Measurements from ENCODE around the gene GNMT. TPM values are rescaled to one million over a fixed set of nuclear protein-coding genes. Genes with fewer than 3 reads are reported as not detected.
A peak's percentile ranks its signal among the peaks of the same experiment; 100 is the strongest.

Gene GNMT
- total RNA-seq, 2 experiments from 2014 or later: 0.25 to 0.38 TPM

- ATAC-seq (no peak), DNase-seq (no peak)
- Mint-ChIP-seq H3K36me3 (ENCODE audit: low read depth) (no peaks in the 10 kb centered on the region), H3K27ac (no peak overlapping the region), H3K27me3 (no peaks in the 10 kb centered on the region), H3K4me1 (ENCODE audit: low read depth) (peaks cover 8% of the 10 kb centered on the region), H3K4me3 (no peak overlapping the region), H3K9me3 (no peaks in the 10 kb centered on the region)
- ChIA-PET CTCF (interaction anchor here (0.9 to 1.0 kb wide), 2 partner anchors 57 to 186 kb away, joined by 4 to 7 read pairs; no protein-coding TSS in a partner anchor), POLR2A (interaction anchor here (1.3 kb wide), 1 partner anchor 12 kb away, joined by 3 read pairs; no protein-coding TSS in a partner anchor)
- intact Hi-C loops (cut with micrococcal nuclease): no loop called here
- TF ChIP-seq CTCF (IDR thresholded peaks at IDR 0.05): no peak
These were observed 2.4 kb upstream of the GNMT start for GRCh38 chr6:42958125-42958524.

DNA sequence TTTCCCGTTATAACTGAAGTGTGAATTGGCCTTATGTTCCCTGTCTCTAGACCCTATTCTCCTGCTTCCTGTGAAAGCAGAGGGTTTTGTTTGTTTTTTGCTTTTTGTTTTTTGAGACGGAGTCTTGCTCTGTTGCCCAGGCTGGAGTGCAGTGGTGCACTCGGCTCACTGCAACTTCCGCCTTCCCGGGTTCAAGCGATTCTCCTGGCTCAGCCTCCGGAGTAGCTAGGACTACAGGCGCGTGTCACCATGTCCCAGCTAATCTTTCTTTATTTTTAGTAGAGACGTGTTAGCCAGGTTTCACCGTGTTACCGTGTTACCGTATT lies 674 bp upstream of the GNMT start:
- POLR2A ChIA-PET: interaction anchor here (0.6 kb wide), 1 partner anchor 8 kb away, joined by 3 read pairs; no protein-coding TSS in a partner anchor

DNA sequence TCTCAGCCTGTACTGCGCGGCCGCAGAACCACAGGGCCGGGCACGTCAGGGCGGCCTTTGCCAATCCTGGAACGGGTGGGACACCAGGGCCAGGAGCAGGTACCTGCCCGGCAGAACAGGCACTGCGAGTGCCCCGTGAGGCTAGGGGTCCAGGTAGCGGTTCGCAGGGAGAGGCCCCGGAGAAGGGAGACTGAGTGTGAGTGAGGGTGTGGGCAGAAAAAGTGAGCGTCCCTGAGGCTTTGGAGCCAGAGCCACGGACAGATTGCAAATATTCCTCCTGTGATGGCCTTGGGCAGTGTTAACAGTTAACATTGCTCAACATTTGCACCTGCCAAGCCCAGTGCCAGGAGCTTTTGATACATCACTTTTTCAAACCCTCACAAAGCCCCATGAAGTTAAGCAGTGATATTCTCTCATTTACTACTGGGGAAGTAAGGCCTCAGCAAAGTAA lies 491 bp downstream of the GNMT start:
- DNase-seq: no peak
- H3K4me3 Mint-ChIP-seq: peak overlapping the region; percentile 54
- ATAC-seq: no peak
- H3K27ac Mint-ChIP-seq: no peak overlapping the region
- ChIA-PET POLR2A (interaction anchor here (1.1 kb wide), 1 partner anchor 19 kb away, joined by 4 read pairs; the partner anchor contains the start of gene PEX6), CTCF (interaction anchor here (1.1 kb wide), 1 partner anchor 10 kb away, joined by 3 read pairs; no protein-coding TSS in a partner anchor)
- H3K36me3 Mint-ChIP-seq (ENCODE audit: low read depth): peaks cover 2% of the 10 kb centered on the region
- intact Hi-C loops (cut with micrococcal nuclease): no loop called here
- H3K4me1 Mint-ChIP-seq (ENCODE audit: low read depth): peaks cover 8% of the 10 kb centered on the region
- no peaks in the 10 kb centered on the region for H3K9me3 Mint-ChIP-seq
- TF ChIP-seq CTCF (IDR thresholded peaks at IDR 0.05): no peak
- no peaks in the 10 kb centered on the region for H3K27me3 Mint-ChIP-seq

More for the DNA sequence above, 674 bp upstream of the GNMT start:
- no peak overlapping the region for H3K27ac Mint-ChIP-seq
- DNase-seq (no peak), ATAC-seq (no peak)
- no peaks in the 10 kb centered on the region for H3K27me3 Mint-ChIP-seq
- CTCF ChIA-PET: no interaction called here
- H3K4me3 Mint-ChIP-seq: no peak overlapping the region
- H3K9me3 Mint-ChIP-seq: no peaks in the 10 kb centered on the region
- intact Hi-C loops (cut with micrococcal nuclease): no loop called here
- no peak for TF ChIP-seq CTCF (IDR thresholded peaks at IDR 0.05)
- H3K36me3 Mint-ChIP-seq (ENCODE audit: low read depth): no peaks in the 10 kb centered on the region
- H3K4me1 Mint-ChIP-seq (ENCODE audit: low read depth): peaks cover 8% of the 10 kb centered on the region

DNA sequence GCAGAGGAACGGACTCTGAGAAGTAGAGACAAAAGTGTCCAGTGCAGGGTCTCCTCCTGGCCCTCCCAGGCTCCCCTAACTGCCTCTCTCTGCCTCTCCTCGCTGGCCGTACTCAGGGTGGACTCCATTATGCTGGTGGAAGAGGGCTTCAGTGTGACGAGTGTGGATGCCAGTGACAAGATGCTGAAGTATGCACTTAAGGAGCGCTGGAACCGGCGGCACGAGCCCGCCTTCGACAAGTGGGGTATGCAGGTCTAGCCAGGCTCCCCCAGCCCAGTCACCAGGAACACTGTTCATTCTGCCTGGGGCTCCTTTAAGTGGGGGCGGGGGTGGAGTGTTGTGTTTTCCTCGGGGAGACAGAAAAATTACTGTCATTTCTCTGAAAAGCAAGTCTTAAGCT lies 1.5 kb downstream of the GNMT start:
- H3K4me1 Mint-ChIP-seq (ENCODE audit: low read depth): peaks cover 8% of the 10 kb centered on the region
- no peak overlapping the region for H3K4me3 Mint-ChIP-seq
- no peak for TF ChIP-seq CTCF (IDR thresholded peaks at IDR 0.05)
- CTCF ChIA-PET: interaction anchor here (1.3 kb wide), 1 partner anchor 59 kb away, joined by 4 read pairs; the partner anchor contains the start of gene RRP36
- H3K27me3 Mint-ChIP-seq: no peaks in the 10 kb centered on the region
- peaks cover 2% of the 10 kb centered on the region for H3K36me3 Mint-ChIP-seq (ENCODE audit: low read depth)
- DNase-seq (no peak), ATAC-seq (no peak)
- POLR2A ChIA-PET: no interaction called here
- intact Hi-C loops (cut with micrococcal nuclease): no loop called here
- H3K9me3 Mint-ChIP-seq: no peaks in the 10 kb centered on the region
- H3K27ac Mint-ChIP-seq: no peak overlapping the region

DNA sequence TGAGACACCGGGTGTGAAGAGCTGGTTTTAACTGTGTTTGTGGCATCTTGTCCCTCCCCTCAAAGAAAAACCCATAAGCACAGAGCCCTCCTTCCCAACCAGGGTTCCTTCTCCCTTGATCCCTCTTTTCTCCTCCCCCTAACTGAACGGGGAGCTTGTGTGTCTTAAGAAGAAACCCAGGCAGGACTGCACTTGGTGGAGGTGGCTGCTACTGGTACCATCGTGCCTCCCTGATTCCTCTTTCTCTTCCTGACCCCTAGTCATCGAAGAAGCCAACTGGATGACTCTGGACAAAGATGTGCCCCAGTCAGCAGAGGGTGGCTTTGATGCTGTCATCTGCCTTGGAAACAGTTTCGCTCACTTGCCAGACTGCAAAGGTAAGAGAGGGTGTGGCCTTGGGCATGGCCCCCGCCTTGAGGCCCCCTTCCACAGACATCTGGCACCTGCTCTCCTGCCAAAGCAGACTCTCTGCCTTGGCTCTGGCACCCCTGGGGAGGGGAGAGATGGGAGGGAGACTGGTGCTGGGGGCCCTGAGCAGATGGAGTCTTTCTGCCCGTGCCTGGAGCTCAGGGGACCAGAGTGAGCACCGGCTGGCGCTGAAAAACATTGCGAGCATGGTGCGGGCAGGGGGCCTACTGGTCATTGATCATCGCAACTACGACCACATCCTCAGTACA lies 2.1 kb downstream of the GNMT start:
- intact Hi-C loops (cut with micrococcal nuclease): no loop called here
- Mint-ChIP-seq H3K4me1 (ENCODE audit: low read depth) (peaks cover 8% of the 10 kb centered on the region), H3K4me3 (no peak overlapping the region), H3K9me3 (no peaks in the 10 kb centered on the region), H3K27me3 (no peaks in the 10 kb centered on the region), H3K36me3 (ENCODE audit: low read depth) (peaks cover 2% of the 10 kb centered on the region), H3K27ac (no peak overlapping the region)
- TF ChIP-seq CTCF (IDR thresholded peaks at IDR 0.05): no peak
- ChIA-PET POLR2A (no interaction called here), CTCF (interaction anchor here (1.0 to 1.3 kb wide), 2 partner anchors 58 to 181 kb away, joined by 4 read pairs; partner anchors contain the start of gene RRP36)
- DNase-seq (no peak), ATAC-seq (no peak)
